Measurements from ENCODE around the gene FOXJ2. TPM values are rescaled to one million over a fixed set of nuclear protein-coding genes. Genes with fewer than 3 reads are reported as not detected.

FOXJ2 gene
- total and polyA plus RNA-seq, 2 of the 4 experiments (the other 2 are of a cell fraction) = 3.0 to 8.4 TPM

DNA sequence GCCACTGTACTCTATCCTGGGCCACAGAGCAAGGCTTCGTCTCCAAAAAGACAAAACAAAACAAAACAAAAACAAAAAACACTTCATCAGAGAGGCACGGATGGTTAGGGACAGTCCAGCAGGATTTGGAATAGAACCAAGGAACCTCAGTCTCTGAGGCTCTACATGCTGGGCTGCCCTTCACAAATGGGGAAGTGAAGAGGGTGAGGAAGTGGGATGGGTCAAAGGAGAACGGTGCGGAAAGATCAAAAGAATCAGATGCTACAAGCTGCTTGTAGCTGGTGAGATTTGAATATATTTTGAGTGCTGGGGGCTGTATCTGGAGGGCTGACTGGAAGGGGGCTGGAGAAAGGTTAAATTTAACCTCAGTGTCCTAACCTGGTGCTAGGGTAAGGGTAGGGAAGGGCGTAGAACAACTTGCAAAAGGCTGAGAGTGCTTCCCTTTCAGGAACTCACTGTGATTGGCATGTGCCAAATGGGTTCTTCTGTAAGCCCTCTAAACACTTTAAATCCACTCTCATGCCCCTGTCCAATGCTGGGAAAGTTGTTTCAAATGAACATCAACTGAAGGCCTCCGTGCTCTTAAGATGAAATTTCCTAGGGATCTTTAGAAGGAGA lies 4.6 kb downstream of the FOXJ2 start:
- Histone ChIP-seq H3K23ac (ENCODE audit: low read depth, low read length) (no peak overlapping the region), H4K8ac (ENCODE audit: low read depth in 2 of 2, low read length in 2 of 2) (no peak overlapping the region), H3K79me1 (ENCODE audit: low read depth in 1 of 2, low read length in 2 of 2) (peaks cover 45 to 82% of the 10 kb centered on the region in 2 experiments), H4K20me1 (ENCODE audit: insufficient read depth, low read length) (peaks cover 56% of the 10 kb centered on the region), H4K5ac (ENCODE audit: low read depth, low read length) (no peak overlapping the region), H2BK20ac (ENCODE audit: low read depth, low read length) (no peak overlapping the region), H3K9me3 (ENCODE audit: control insufficient read depth, insufficient read depth, low read length) (no peaks in the 10 kb centered on the region), H3K14ac (replicated peaks; ENCODE audit: low read depth, low read length) (no peak overlapping the region), H2AK9ac (replicated peaks; ENCODE audit: low read depth, low read length, poor library complexity) (peak overlapping the region; percentile 2), H3K56ac (ENCODE audit: extremely low read depth, insufficient read depth, low read length) (no peak overlapping the region), H4K91ac (ENCODE audit: insufficient read depth, low read depth, low read length) (no peak overlapping the region), H3K27me3 (ENCODE audit: control insufficient read depth, insufficient read depth, low read length) (no peaks in the 10 kb centered on the region), H3K27ac (ENCODE audit: insufficient read depth, low read length) (no peak overlapping the region), H3K9ac (ENCODE audit: low read depth, low read length) (no peak overlapping the region), H2BK15ac (ENCODE audit: low read depth, low read length) (no peak overlapping the region), H3K36me3 (ENCODE audit: control insufficient read depth, insufficient read depth, low read length) (peaks cover 10% of the 10 kb centered on the region), H2AFZ (replicated peaks; ENCODE audit: low read length, poor library complexity) (no peak overlapping the region), H3K4me2 (ENCODE audit: low read depth, low read length) (no peak overlapping the region), H3K4ac (ENCODE audit: low read depth, low read length) (no peak overlapping the region), H3K4me1 (ENCODE audit: control insufficient read depth, insufficient read depth, low read length) (peaks cover 22% of the 10 kb centered on the region), H2AK5ac (ENCODE audit: low read depth, low read length) (no peak overlapping the region), H2BK120ac (ENCODE audit: low read depth, low read length) (no peak overlapping the region), H2BK5ac (ENCODE audit: low read depth, low read length, poor library complexity, severe bottlenecking) (no peak overlapping the region), H3K18ac (ENCODE audit: low read depth, low read length) (no peak overlapping the region), H3K4me3 (ENCODE audit: insufficient read depth, low read depth, low read length) (no peak overlapping the region), H3K9me1 (ENCODE audit: insufficient read depth, low read length) (peaks cover 40% of the 10 kb centered on the region)
- TF ChIP-seq BHLHE40 (IDR thresholded peaks at IDR 0.05; ENCODE audit: low read depth, low read length) (no peak), MAZ (IDR thresholded peaks at IDR 0.05; ENCODE audit: borderline replicate concordance, low read depth, low read length) (no peak), RFX5 (IDR thresholded peaks at IDR 0.05; ENCODE audit: low read depth, low read length) (no peak), SMC3 (IDR thresholded peaks at IDR 0.05; ENCODE audit: low read depth, low read length) (no peak), NFE2L2 (IDR thresholded peaks at IDR 0.05; ENCODE audit: low read depth, low read length) (no peak), CEBPB (IDR thresholded peaks at IDR 0.05; ENCODE audit: low read depth, low read length) (no peak), RCOR1 (IDR thresholded peaks at IDR 0.05; ENCODE audit: insufficient replicate concordance, low read length) (no peak), FOS (IDR thresholded peaks at IDR 0.05; ENCODE audit: low read depth, low read length) (no peak), CHD1 (IDR thresholded peaks at IDR 0.05; ENCODE audit: low read depth, low read length) (no peak), MAFK (IDR thresholded peaks at IDR 0.05; ENCODE audit: low read depth, low read length) (no peak), RAD21 (IDR thresholded peaks at IDR 0.05; ENCODE audit: low read length) (no peak), POLR2A (IDR thresholded peaks at IDR 0.05; ENCODE audit: low read depth, low read length) (no peak), MXI1 (IDR thresholded peaks at IDR 0.05; ENCODE audit: borderline replicate concordance, low read depth, low read length) (no peak)
- TF ChIP-seq, protein P1, sequence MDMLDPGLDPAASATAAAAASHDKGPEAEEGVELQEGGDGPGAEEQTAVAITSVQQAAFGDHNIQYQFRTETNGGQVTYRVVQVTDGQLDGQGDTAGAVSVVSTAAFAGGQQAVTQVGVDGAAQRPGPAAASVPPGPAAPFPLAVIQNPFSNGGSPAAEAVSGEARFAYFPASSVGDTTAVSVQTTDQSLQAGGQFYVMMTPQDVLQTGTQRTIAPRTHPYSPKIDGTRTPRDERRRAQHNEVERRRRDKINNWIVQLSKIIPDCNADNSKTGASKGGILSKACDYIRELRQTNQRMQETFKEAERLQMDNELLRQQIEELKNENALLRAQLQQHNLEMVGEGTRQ (IDR thresholded peaks at IDR 0.05; ENCODE audit: low read depth, low read length) = no peak
- TF ChIP-seq, protein P2, sequence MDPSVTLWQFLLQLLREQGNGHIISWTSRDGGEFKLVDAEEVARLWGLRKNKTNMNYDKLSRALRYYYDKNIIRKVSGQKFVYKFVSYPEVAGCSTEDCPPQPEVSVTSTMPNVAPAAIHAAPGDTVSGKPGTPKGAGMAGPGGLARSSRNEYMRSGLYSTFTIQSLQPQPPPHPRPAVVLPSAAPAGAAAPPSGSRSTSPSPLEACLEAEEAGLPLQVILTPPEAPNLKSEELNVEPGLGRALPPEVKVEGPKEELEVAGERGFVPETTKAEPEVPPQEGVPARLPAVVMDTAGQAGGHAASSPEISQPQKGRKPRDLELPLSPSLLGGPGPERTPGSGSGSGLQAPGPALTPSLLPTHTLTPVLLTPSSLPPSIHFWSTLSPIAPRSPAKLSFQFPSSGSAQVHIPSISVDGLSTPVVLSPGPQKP (IDR thresholded peaks at IDR 0.05; ENCODE audit: borderline replicate concordance, low read depth, low read length) = no peak
- TF ChIP-seq, protein P3, sequence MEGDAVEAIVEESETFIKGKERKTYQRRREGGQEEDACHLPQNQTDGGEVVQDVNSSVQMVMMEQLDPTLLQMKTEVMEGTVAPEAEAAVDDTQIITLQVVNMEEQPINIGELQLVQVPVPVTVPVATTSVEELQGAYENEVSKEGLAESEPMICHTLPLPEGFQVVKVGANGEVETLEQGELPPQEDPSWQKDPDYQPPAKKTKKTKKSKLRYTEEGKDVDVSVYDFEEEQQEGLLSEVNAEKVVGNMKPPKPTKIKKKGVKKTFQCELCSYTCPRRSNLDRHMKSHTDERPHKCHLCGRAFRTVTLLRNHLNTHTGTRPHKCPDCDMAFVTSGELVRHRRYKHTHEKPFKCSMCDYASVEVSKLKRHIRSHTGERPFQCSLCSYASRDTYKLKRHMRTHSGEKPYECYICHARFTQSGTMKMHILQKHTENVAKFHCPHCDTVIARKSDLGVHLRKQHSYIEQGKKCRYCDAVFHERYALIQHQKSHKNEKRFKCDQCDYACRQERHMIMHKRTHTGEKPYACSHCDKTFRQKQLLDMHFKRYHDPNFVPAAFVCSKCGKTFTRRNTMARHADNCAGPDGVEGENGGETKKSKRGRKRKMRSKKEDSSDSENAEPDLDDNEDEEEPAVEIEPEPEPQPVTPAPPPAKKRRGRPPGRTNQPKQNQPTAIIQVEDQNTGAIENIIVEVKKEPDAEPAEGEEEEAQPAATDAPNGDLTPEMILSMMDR (conservative IDR thresholded peaks at IDR 0.05; ENCODE audit: low read depth, low read length) = no peak
- no peak for ATAC-seq (ENCODE audit: low read depth)
- BruUV-seq (replicated peaks) = no TSS peak
- 7% methylated on average over 2 of the region's 6 CpGs; no CpG with 5 or more reads in 1 of the 2 experiments for WGBS, 2 experiments (ENCODE audit: extremely low coverage in 2 of 2, insufficient read length in 1 of 2)
- DNase-seq = no peak
- dilution Hi-C loops (cut with HindIII; ENCODE audit: low sequenced_read_pairs, unreplicated experiment) = no loop called here
- intact Hi-C loops (cut with micrococcal nuclease) = no loop called here
- in situ Hi-C loops (cut with MboI; ENCODE audit: low sequenced_read_pairs) = loop anchor here (25.0 kb wide), 1 partner anchor 400 kb away; no protein-coding TSS in a partner anchor
- ChIA-PET POLR2A (ENCODE audit: unreplicated experiment) (no interaction called here), CTCF (no interaction called here)

Measured in IMR-90 (cell line).